Measurements from ENCODE around the gene GRID1. TPM values are rescaled to one million over a fixed set of nuclear protein-coding genes. Genes with fewer than 3 reads are reported as not detected.

Gene GRID1
- total RNA-seq, 1 experiment from 2014 or later: not detected

- no peaks in the 10 kb centered on the region for H3K36me3 ChIP-seq (ENCODE audit: low read depth, low read length)
- H3K9ac ChIP-seq (ENCODE audit: low read length): no peak overlapping the region
- no peak for TF ChIP-seq EZH2phosphoT487 (IDR thresholded peaks at IDR 0.05; ENCODE audit: borderline replicate concordance, low read length)
- TF ChIP-seq CTCF (conservative IDR thresholded peaks at IDR 0.05; ENCODE audit: low read depth, low read length): no peak
- TF ChIP-seq EZH2 (IDR thresholded peaks at IDR 0.05; ENCODE audit: low read length, unreplicated experiment): no peak
- H3F3A ChIP-seq (ENCODE audit: low read length, unreplicated experiment): no peaks in the 10 kb centered on the region
- no peak overlapping the region for H2AFZ ChIP-seq (ENCODE audit: low read length)
- POLR2A ChIA-PET (ENCODE audit: unreplicated experiment): no interaction called here
- intact Hi-C loops (cut with micrococcal nuclease): no loop called here
- H3K9me3 ChIP-seq (ENCODE audit: low read length): no peaks in the 10 kb centered on the region
- H3K79me2 ChIP-seq (ENCODE audit: low read length): no peaks in the 10 kb centered on the region
- CTCF ChIA-PET: no interaction called here
- H3K9me2 ChIP-seq (replicated peaks; ENCODE audit: low read length): no peaks in the 10 kb centered on the region
- no peaks in the 10 kb centered on the region for H3K27me3 ChIP-seq (ENCODE audit: low read length)
- ATAC-seq: no peak
- H4K20me1 ChIP-seq (ENCODE audit: low read length): no peaks in the 10 kb centered on the region
- no peak overlapping the region for H3K4me3 ChIP-seq (ENCODE audit: low read length)
- DNase-seq: no peak
- no peaks in the 10 kb centered on the region for H3K4me1 ChIP-seq (ENCODE audit: insufficient read depth, low read length)
- no TSS peak for BruUV-seq (replicated peaks)
- H3K4me2 ChIP-seq (ENCODE audit: low read length): no peak overlapping the region
- H3K27ac ChIP-seq (ENCODE audit: low read length): no peak overlapping the region
Measured at GRCh38 chr10:85621562-85621961, 745.0 kb downstream of the GRID1 start.

- ChIA-PET CTCF (no interaction called here), POLR2A (ENCODE audit: unreplicated experiment) (no interaction called here)
- H3K9me3 ChIP-seq (ENCODE audit: low read length): no peaks in the 10 kb centered on the region
- no peak overlapping the region for H3K27ac ChIP-seq (ENCODE audit: low read length)
- DNase-seq (no peak), ATAC-seq (no peak)
- TF ChIP-seq EZH2 (IDR thresholded peaks at IDR 0.05; ENCODE audit: low read length, unreplicated experiment) (no peak), EZH2phosphoT487 (IDR thresholded peaks at IDR 0.05; ENCODE audit: borderline replicate concordance, low read length) (no peak), CTCF (conservative IDR thresholded peaks at IDR 0.05; ENCODE audit: low read depth, low read length) (no peak)
- no peaks in the 10 kb centered on the region for H3K36me3 ChIP-seq (ENCODE audit: low read depth, low read length)
- H3K9me2 ChIP-seq (replicated peaks; ENCODE audit: low read length): no peaks in the 10 kb centered on the region
- no peaks in the 10 kb centered on the region for H3K27me3 ChIP-seq (ENCODE audit: low read length)
- H4K20me1 ChIP-seq (ENCODE audit: low read length): no peaks in the 10 kb centered on the region
- no peak overlapping the region for H3K9ac ChIP-seq (ENCODE audit: low read length)
- H3K79me2 ChIP-seq (ENCODE audit: low read length): no peaks in the 10 kb centered on the region
- intact Hi-C loops (cut with micrococcal nuclease): no loop called here
- no peak overlapping the region for H2AFZ ChIP-seq (ENCODE audit: low read length)
- no TSS peak for BruUV-seq (replicated peaks)
- no peak overlapping the region for H3K4me2 ChIP-seq (ENCODE audit: low read length)
- H3K4me3 ChIP-seq (ENCODE audit: low read length): no peak overlapping the region
- no peaks in the 10 kb centered on the region for H3K4me1 ChIP-seq (ENCODE audit: insufficient read depth, low read length)
- H3F3A ChIP-seq (ENCODE audit: low read length, unreplicated experiment): no peaks in the 10 kb centered on the region
Measured at GRCh38 chr10:85620807-85621206, 745.8 kb downstream of the GRID1 start.

- POLR2A ChIA-PET (ENCODE audit: unreplicated experiment): no interaction called here
- H2AFZ ChIP-seq (ENCODE audit: low read length): no peak overlapping the region
- no peaks in the 10 kb centered on the region for H3K79me2 ChIP-seq (ENCODE audit: low read length)
- H4K20me1 ChIP-seq (ENCODE audit: low read length): no peaks in the 10 kb centered on the region
- TF ChIP-seq EZH2phosphoT487 (IDR thresholded peaks at IDR 0.05; ENCODE audit: borderline replicate concordance, low read length): no peak
- TF ChIP-seq EZH2 (IDR thresholded peaks at IDR 0.05; ENCODE audit: low read length, unreplicated experiment): no peak
- TF ChIP-seq CTCF (conservative IDR thresholded peaks at IDR 0.05; ENCODE audit: low read depth, low read length): no peak
- intact Hi-C loops (cut with micrococcal nuclease): no loop called here
- no peaks in the 10 kb centered on the region for H3K4me1 ChIP-seq (ENCODE audit: insufficient read depth, low read length)
- H3K9ac ChIP-seq (ENCODE audit: low read length): no peak overlapping the region
- CTCF ChIA-PET: no interaction called here
- no peaks in the 10 kb centered on the region for H3K36me3 ChIP-seq (ENCODE audit: low read depth, low read length)
- no peak overlapping the region for H3K4me3 ChIP-seq (ENCODE audit: low read length)
- no peaks in the 10 kb centered on the region for H3K9me2 ChIP-seq (replicated peaks; ENCODE audit: low read length)
- ATAC-seq: no peak
- H3K27ac ChIP-seq (ENCODE audit: low read length): no peak overlapping the region
- DNase-seq: no peak
- no peak overlapping the region for H3K4me2 ChIP-seq (ENCODE audit: low read length)
- BruUV-seq (replicated peaks): no TSS peak
- no peaks in the 10 kb centered on the region for H3K9me3 ChIP-seq (ENCODE audit: low read length)
- H3F3A ChIP-seq (ENCODE audit: low read length, unreplicated experiment): no peaks in the 10 kb centered on the region
- H3K27me3 ChIP-seq (ENCODE audit: low read length): no peaks in the 10 kb centered on the region
Measured at GRCh38 chr10:85619832-85620231, 746.8 kb downstream of the GRID1 start.

Measured in PC-3 (cell line).